Adrenal gland (tissue), 12 donors: ENCODE data around the gene TMEM244. TPM values are rescaled to one million over a fixed set of nuclear protein-coding genes. Genes with fewer than 3 reads are reported as not detected.

ENCODE experiments used
- DNase-seq, 7 donors: peaks; one replicate each; pipeline ENCODE4 v3.0.0-alpha.2; 2019 to 2020
- H3K27ac ChIP-seq, 5 donors: fragments of 200-600 bp; sonication (generic) in 4 of 5; 1 replicate in 3 of 5; 2 replicates in 2 of 5; pipeline versions ENCODE4 v1.5.1 to v1.8.0; 2016 to 2020; ENCODE audit warnings: mild to moderate bottlenecking in 1 of 5
- H3K27me3 ChIP-seq: fragments of 200-600 bp; 2 replicates; pipeline ENCODE4 v1.8.0; 2021
- H3K36me3 ChIP-seq, 2 donors: fragments of 200-600 bp; replicated peaks in 1 of 2; 1 replicate in 1 of 2; 2 replicates in 1 of 2; pipeline versions ENCODE4 v1.5.1 to v1.8.0; 2018 to 2022
- H3K4me1 ChIP-seq, 2 donors: fragments of 200-600 bp; replicated peaks in 1 of 2; 1 replicate in 1 of 2; 2 replicates in 1 of 2; pipeline versions ENCODE4 v1.5.1 to v1.8.0; 2018 to 2021
- H3K4me3 ChIP-seq, 4 donors: fragments of 200-600 bp; sonication (generic) in 3 of 4; one replicate each; pipeline ENCODE4 v1.5.1; 2016 to 2018
- H3K9me3 ChIP-seq, 3 donors: fragments of 200-600 bp; sonication (generic) in 1 of 3; replicated peaks in 1 of 3; 1 replicate in 2 of 3; 2 replicates in 1 of 3; pipeline versions ENCODE4 v1.5.1 to v1.8.0; 2016 to 2021
- POLR2A ChIP-seq, 2 donors: fragments of 450-650 bp; IDR thresholded peaks; one replicate each; pipeline ENCODE4 v1.6.1; 2017; ENCODE audit warnings: antibody characterized with exemption in 2 of 2, mild to moderate bottlenecking in 2 of 2, moderate library complexity in 1 of 2
- WGBS, 4 donors: extraction: QIAGEN DNeasy Blood & Tissue Kit in 2 of 4; methylation state at CpG; one replicate each; pipeline versions ENCODE4 v1.1.5 to v1.1.7; 2013 to 2017; 5-methylcytosine and 5-hydroxymethylcytosine counted together
- intact Hi-C, 2 donors: fragments of 100-400 bp; cut with DNase I; formaldehyde crosslinking; loops; one replicate each; pipeline versions ENCODE4 v1.14.1 to v1.15.0; 2022 to 2023
- polyA plus RNA-seq, 3 donors: library from polyadenylated mRNA; stranded (reverse); fragments of 200-250 nt in 2 of 3; fragments of 350-450 nt in 1 of 3; fragmentation: Illumina TruSeq in 1 of 3; extraction: RNeasy Lipid Tissue Mini Kit (QIAGEN cat#74804) in 1 of 3; gene quantifications; one replicate each; pipeline ENCODE4 v1.2.3, GENCODE V29; 2013 to 2014
- total RNA-seq, 9 donors: library from RNA; depleted of rRNA in 4 of 9; stranded (reverse); fragments of >200 nt in 4 of 9; fragments of 120-200 nt in 1 of 9; fragmentation: NEBNext Ultra II Directional in 1 of 9; extraction: Animal tissue kit (Norgen Biotek cat#: 25700) in 1 of 9; gene quantifications; one replicate each; pipeline versions ENCODE4 v1.1.0 to v1.2.4, GENCODE V29; 2013 to 2023
- TF ChIP-seq, protein P1 (sequence below), 6 experiments: fragments of 450-650 bp in 4 of 6; fragments of 200-600 bp in 2 of 6; sonication (generic) in 1 of 6; IDR thresholded peaks; 1 replicate in 5 of 6; 2 replicates in 1 of 6; pipeline versions ENCODE4 v1.5.1 to v1.8.0; 2016 to 2021; ENCODE audit warnings: antibody characterized with exemption in 6 of 6, mild to moderate bottlenecking in 2 of 6, moderate library complexity in 1 of 6
- donor health status: healthy with polysubstance abuse.
- donor health status: Bipolar disorder and iron deficiency.
- donor health status: DM: yes; HTN: yes; CAD: no.
- donor health status: DM: no; HTN: no; CAD: no.
- donor health status: DM: no; HTN: no; CAD: no.
- donor health status: DM: yes; HTN: yes; CAD: no.

TMEM244 gene
- total and polyA plus RNA-seq, 12 donors: not detected

DNA sequence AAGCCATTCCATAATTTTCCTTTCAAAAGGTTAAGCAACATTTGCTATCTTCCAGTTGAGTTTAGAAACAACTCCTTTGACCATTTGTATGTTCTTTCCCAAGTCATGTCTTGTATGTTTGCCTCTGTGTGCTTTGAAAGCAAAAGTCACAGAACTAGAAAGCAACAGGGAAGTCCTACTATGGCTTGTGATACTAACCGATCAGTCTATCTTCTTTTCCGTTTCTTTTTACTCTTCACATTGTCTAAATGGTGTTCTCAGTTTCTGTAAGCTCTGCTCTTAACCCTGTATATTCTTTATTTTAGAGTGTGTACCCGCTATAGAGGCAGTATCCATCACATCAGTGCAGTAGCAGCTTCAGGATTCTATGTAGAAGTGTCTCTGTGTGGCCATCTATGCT lies 32.9 kb downstream of the TMEM244 start:
- TF ChIP-seq, protein P1, sequence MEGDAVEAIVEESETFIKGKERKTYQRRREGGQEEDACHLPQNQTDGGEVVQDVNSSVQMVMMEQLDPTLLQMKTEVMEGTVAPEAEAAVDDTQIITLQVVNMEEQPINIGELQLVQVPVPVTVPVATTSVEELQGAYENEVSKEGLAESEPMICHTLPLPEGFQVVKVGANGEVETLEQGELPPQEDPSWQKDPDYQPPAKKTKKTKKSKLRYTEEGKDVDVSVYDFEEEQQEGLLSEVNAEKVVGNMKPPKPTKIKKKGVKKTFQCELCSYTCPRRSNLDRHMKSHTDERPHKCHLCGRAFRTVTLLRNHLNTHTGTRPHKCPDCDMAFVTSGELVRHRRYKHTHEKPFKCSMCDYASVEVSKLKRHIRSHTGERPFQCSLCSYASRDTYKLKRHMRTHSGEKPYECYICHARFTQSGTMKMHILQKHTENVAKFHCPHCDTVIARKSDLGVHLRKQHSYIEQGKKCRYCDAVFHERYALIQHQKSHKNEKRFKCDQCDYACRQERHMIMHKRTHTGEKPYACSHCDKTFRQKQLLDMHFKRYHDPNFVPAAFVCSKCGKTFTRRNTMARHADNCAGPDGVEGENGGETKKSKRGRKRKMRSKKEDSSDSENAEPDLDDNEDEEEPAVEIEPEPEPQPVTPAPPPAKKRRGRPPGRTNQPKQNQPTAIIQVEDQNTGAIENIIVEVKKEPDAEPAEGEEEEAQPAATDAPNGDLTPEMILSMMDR (IDR thresholded peaks at IDR 0.05): no peak
- TF ChIP-seq POLR2A (IDR thresholded peaks at IDR 0.05): no peak
- Histone ChIP-seq H3K4me3 (no peak overlapping the region), H3K36me3 (no peaks in the 10 kb centered on the region), H3K27ac (no peak overlapping the region), H3K4me1 (no peaks in the 10 kb centered on the region), H3K9me3 (no peaks in the 10 kb centered on the region), H3K27me3 (peaks cover 6% of the 10 kb centered on the region)
- WGBS, 4 donors: 47 to 88% (median 82%) methylated on average over 3 of the region's 3 CpGs
- intact Hi-C loops: no loop called here
- no peak for DNase-seq

DNA sequence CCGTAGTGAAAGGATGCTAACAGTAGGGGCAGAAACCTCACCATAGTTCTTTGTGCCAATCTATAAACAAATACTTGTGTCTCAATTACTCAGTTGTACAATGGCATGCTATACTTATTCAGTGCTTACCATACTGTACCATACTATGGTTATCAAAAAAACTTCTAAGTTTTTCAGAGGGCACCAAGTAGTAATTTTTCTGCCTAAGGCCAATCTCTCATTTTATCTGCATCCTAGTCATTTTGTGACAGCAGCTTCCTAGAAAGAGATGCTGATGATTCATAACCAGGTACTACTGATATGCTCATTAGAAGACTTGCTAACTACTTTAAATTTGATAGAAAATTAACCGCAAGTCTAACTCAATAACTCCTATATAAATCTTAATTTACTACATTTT lies 42.9 kb downstream of the TMEM244 start:
- H3K36me3 ChIP-seq: no peaks in the 10 kb centered on the region
- H3K4me3 ChIP-seq: no peak overlapping the region
- intact Hi-C loops: no loop called here
- DNase-seq: no peak
- no peaks in the 10 kb centered on the region for H3K4me1 ChIP-seq
- TF ChIP-seq, protein P1 (IDR thresholded peaks at IDR 0.05): no peak
- TF ChIP-seq POLR2A (IDR thresholded peaks at IDR 0.05): no peak
- peaks cover 7% of the 10 kb centered on the region for H3K27me3 ChIP-seq
- 76 to 91% (median 79%) methylated on average over 2 of the region's 2 CpGs for WGBS, 4 donors
- H3K9me3 ChIP-seq: no peaks in the 10 kb centered on the region
- H3K27ac ChIP-seq: no peak overlapping the region

DNA sequence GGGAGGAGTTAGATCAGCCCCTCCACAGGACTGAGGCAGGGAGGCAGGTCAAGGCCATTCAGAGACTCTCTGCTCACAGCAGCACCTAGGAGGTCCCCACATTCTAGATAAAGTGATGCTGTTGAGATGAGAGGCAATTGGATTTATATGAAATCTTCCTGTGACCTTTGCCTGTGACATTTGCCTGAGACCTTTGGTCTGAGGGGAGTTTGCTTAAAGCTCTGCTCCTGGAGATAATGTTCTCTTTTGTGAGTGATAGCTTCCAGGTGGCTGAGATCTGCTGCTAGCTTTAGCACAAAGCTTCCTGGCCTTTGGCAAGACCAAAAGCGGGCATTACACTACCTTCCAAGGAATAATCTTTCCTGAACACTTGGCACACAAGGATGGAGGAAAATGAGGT lies 43.3 kb downstream of the TMEM244 start:
- no peak for DNase-seq
- no peaks in the 10 kb centered on the region for H3K4me1 ChIP-seq
- intact Hi-C loops: no loop called here
- TF ChIP-seq, protein P1 (IDR thresholded peaks at IDR 0.05): no peak
- TF ChIP-seq POLR2A (IDR thresholded peaks at IDR 0.05): no peak
- no peaks in the 10 kb centered on the region for H3K9me3 ChIP-seq
- WGBS, 4 donors: 79 to 95% (median 90%) methylated on average over 1 of the region's 1 CpG
- peaks cover 7% of the 10 kb centered on the region for H3K27me3 ChIP-seq
- H3K4me3 ChIP-seq: no peak overlapping the region
- no peak overlapping the region for H3K27ac ChIP-seq
- no peaks in the 10 kb centered on the region for H3K36me3 ChIP-seq

DNA sequence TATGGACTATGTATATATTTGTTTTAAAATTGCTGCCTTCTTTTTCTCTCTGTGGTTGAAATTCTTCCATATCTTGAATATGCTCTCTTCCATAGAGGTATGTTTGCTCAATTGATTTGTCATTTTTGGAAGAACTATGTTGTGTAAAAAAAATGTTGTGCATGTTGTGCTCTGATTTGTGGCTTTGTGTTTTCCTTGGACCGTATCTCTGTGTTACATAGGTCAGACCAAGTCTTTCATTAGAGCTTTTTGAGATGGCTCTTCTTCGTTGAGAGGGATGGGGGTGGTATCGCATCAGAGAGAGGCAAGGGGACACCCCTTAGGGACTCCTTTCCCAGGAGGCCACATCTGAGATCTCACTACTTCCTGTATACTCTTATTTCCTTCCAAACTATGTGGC lies 43.8 kb downstream of the TMEM244 start:
- H3K27ac ChIP-seq: no peak overlapping the region

More for the DNA sequence above, 43.8 kb downstream of the TMEM244 start:
- intact Hi-C loops: no loop called here
- no peaks in the 10 kb centered on the region for H3K36me3 ChIP-seq
- DNase-seq: no peak
- peaks cover 7% of the 10 kb centered on the region for H3K27me3 ChIP-seq
- no peaks in the 10 kb centered on the region for H3K9me3 ChIP-seq
- no peaks in the 10 kb centered on the region for H3K4me1 ChIP-seq
- 63 to 82% (median 81%) methylated on average over 3 of the region's 3 CpGs for WGBS, 4 donors
- no peak overlapping the region for H3K4me3 ChIP-seq
- TF ChIP-seq POLR2A (IDR thresholded peaks at IDR 0.05): no peak
- TF ChIP-seq, protein P1 (IDR thresholded peaks at IDR 0.05): no peak
